K562 (cell line): ENCODE results near the gene TRUB2. TPM values are rescaled to one million over a fixed set of nuclear protein-coding genes. Genes with fewer than 3 reads are reported as not detected.

ENCODE experiments used
- ATAC-seq: fragments of 200-7000 bp; cut with Tn5 transposase; 3 replicates; pipeline ENCODE4 v1.9.1; 2020; ENCODE audit warnings: moderate library complexity
- BruUV-seq: library from RNA; stranded (reverse); fragments of 400-500 nt; replicated peaks from 2 replicates; lab custom pipeline; 2021; lab: Mats Ljungman, UMichigan
- CTCF ChIA-PET: fragments of 300-600 bp; formaldehyde crosslinking; extraction: SDS; loops from one replicate; lab custom pipeline; 2021; ENCODE audit warnings: low intra/inter-chr PET ratio; lab: Yijun Ruan, JAX
- POLR2A ChIA-PET: fragments of 300-600, 350-650 bp; sonication (Branson Sonifier 250); formaldehyde crosslinking; extraction: SDS; loops from one replicate; lab custom pipeline; 2021; ENCODE audit warnings: antibody characterized with exemption, inconsistent platforms; lab: Yijun Ruan, JAX
- DNase-seq, 4 experiments: peaks; one replicate each; pipeline versions ENCODE4 v3.0.0 to v3.0.0-alpha.2; 2011 to 2018; ENCODE audit warnings: low spot score in 3 of 4, mixed read lengths in 3 of 4; ENCODE audit errors: extremely low read depth in 1 of 4
- FAIRE-seq: peaks from 2 replicates; lab custom pipeline; 2011; peaks lifted over from hg19 to GRCh38; lab: Jason Lieb, UNC
- H2AFZ ChIP-seq: 2 replicates; pipeline ENCODE4 v1.6.0; 2011; ENCODE audit warnings: low read depth, low read length, control low read depth, inconsistent platforms
- H3K27ac ChIP-seq: fragments of 200-600 bp; 3 replicates; pipeline ENCODE4 v1.8.0; 2011; ENCODE audit warnings: low read depth, mild to moderate bottlenecking, control low read depth, inconsistent platforms, low read length, moderate library complexity, mixed read lengths; ENCODE audit errors: extremely low read depth
- H3K27me3 ChIP-seq, 2 experiments: fragments of 300-600 bp in 1 of 2; 2 replicates in 1 of 2; 3 replicates in 1 of 2; pipeline versions ENCODE4 v1.6.0 to v1.8.0; 2011; ENCODE audit warnings: inconsistent platforms in 2 of 2, low read length in 2 of 2, mild to moderate bottlenecking in 1 of 2, mixed read lengths in 1 of 2, moderate library complexity in 1 of 2; ENCODE audit not compliant: control insufficient read depth in 2 of 2, insufficient read depth in 2 of 2
- H3K36me3 ChIP-seq: fragments of 300-600 bp; 3 replicates; pipeline ENCODE4 v1.8.0; 2011; ENCODE audit warnings: mild to moderate bottlenecking, low read length, inconsistent platforms; ENCODE audit not compliant: control insufficient read depth, insufficient read depth
- H3K4me1 ChIP-seq, 2 experiments: fragments of 200-600 bp in 1 of 2; replicated peaks in 1 of 2; 2 replicates in 1 of 2; 3 replicates in 1 of 2; pipeline versions ENCODE4 v1.5.1 to v1.8.0; 2011; ENCODE audit warnings: inconsistent platforms in 2 of 2, low read length in 2 of 2, mild to moderate bottlenecking in 1 of 2, mixed read lengths in 1 of 2, moderate library complexity in 1 of 2; ENCODE audit not compliant: control insufficient read depth in 2 of 2, insufficient read depth in 2 of 2
- H3K4me2 ChIP-seq: 2 replicates; pipeline ENCODE4 v1.6.1; 2011; ENCODE audit warnings: low read length, control low read depth, inconsistent platforms, mixed read lengths; ENCODE audit not compliant: insufficient read depth
- H3K4me3 ChIP-seq: fragments of 200-600 bp; sonication (generic), shearing (Covaris generic); 2 replicates; pipeline ENCODE4 v1.5.1; 2016; ENCODE audit warnings: control low read depth, inconsistent platforms
- H3K79me2 ChIP-seq: fragments of 200-600 bp; 3 replicates; pipeline ENCODE4 v1.8.0; 2011; ENCODE audit warnings: low read length, inconsistent platforms; ENCODE audit not compliant: control insufficient read depth, insufficient read depth
- H3K9ac ChIP-seq, 2 experiments: 2 replicates each; pipeline versions ENCODE4 v1.6.0 to v1.6.1; 2011; ENCODE audit warnings: low read depth in 2 of 2, low read length in 2 of 2, control low read depth in 1 of 2, inconsistent platforms in 1 of 2, mild to moderate bottlenecking in 1 of 2, mixed read lengths in 1 of 2; ENCODE audit not compliant: insufficient read depth in 1 of 2
- H3K9me1 ChIP-seq: one replicate; pipeline ENCODE4 v1.6.0; 2011; ENCODE audit warnings: inconsistent platforms, mild to moderate bottlenecking, low read length, moderate library complexity; ENCODE audit not compliant: control insufficient read depth, insufficient read depth
- H3K9me3 ChIP-seq: replicated peaks from 2 replicates; pipeline ENCODE4 v1.5.1; 2011; ENCODE audit warnings: low read depth, low read length, inconsistent platforms; ENCODE audit not compliant: control insufficient read depth, insufficient read depth
- H4K20me1 ChIP-seq: replicated peaks from 2 replicates; pipeline ENCODE4 v1.6.1; 2011; ENCODE audit warnings: low read length, inconsistent platforms, mixed read lengths; ENCODE audit not compliant: control insufficient read depth, insufficient read depth
- BDP1 ChIP-seq: IDR thresholded peaks from 3 replicates; pipeline ENCODE4 v1.6.1; 2011; ENCODE audit not compliant: insufficient read length, insufficient read depth
- COPS2 ChIP-seq: fragments of 450-650 bp; conservative IDR thresholded peaks from 2 replicates; pipeline ENCODE4 v1.6.1; 2016; ENCODE audit warnings: mild to moderate bottlenecking, moderate library complexity
- EP300 ChIP-seq: IDR thresholded peaks from 2 replicates; pipeline ENCODE4 v1.6.1; 2012; ENCODE audit warnings: low read length, improper control_type of control experiment
- FOXJ2 ChIP-seq: fragments of 200-800 bp; sonication (Bioruptor generic); IDR thresholded peaks from 2 replicates; pipeline ENCODE4 v1.6.1; 2016; ENCODE audit warnings: missing genetic modification characterization, missing compliant biosample characterization
- GTF2E2 ChIP-seq: fragments of 200-800 bp; sonication (Bioruptor generic); IDR thresholded peaks from 2 replicates; pipeline ENCODE4 v1.6.1; 2016; ENCODE audit warnings: missing genetic modification characterization, missing compliant biosample characterization
- GTF2F1 ChIP-seq: IDR thresholded peaks from 2 replicates; pipeline ENCODE4 v1.6.1; 2011; ENCODE audit warnings: low read depth, low read length, improper control_type of control experiment
- HNRNPK ChIP-seq: fragments of 200-400 bp; formaldehyde crosslinking; IDR thresholded peaks from one replicate; pipeline ENCODE4 v1.6.1; 2018; ENCODE audit warnings: mild to moderate bottlenecking, low read depth, low read length; ENCODE audit not compliant: poor library complexity, severe bottlenecking
- KDM4B ChIP-seq, 2 experiments: fragments of 450-650 bp in 1 of 2; sonication (generic) in 1 of 2; IDR thresholded peaks; 2 replicates each; pipeline ENCODE4 v1.6.1; 2016 to 2017; ENCODE audit warnings: borderline replicate concordance in 2 of 2, antibody characterized with exemption in 1 of 2, low read depth in 1 of 2, mild to moderate bottlenecking in 1 of 2
- KLF10 ChIP-seq: fragments of 250-450 bp; sonication (Bioruptor Pico); IDR thresholded peaks from 2 replicates; pipeline ENCODE4 v1.6.1; 2021; ENCODE audit warnings: matching md5 sums
- NELFE ChIP-seq: IDR thresholded peaks from 2 replicates; pipeline ENCODE4 v1.6.1; 2011; ENCODE audit warnings: mild to moderate bottlenecking; ENCODE audit not compliant: insufficient read depth, insufficient read length
- PHTF2 ChIP-seq: fragments of 250-450 bp; sonication (Bioruptor Pico); IDR thresholded peaks from 2 replicates; pipeline ENCODE4 v1.5.0; 2021; ENCODE audit warnings: mild to moderate bottlenecking
- POLR2AphosphoS5 ChIP-seq: IDR thresholded peaks from 2 replicates; pipeline ENCODE4 v1.6.1; 2011; ENCODE audit warnings: mild to moderate bottlenecking, low read depth, low read length, moderate library complexity; ENCODE audit not compliant: control insufficient read depth, insufficient read depth
- PYGO2 ChIP-seq: fragments of 450-650 bp; IDR thresholded peaks from 2 replicates; pipeline ENCODE4 v1.6.1; 2016; ENCODE audit warnings: mild to moderate bottlenecking, missing genetic modification characterization, moderate library complexity, missing compliant biosample characterization
- RAD21 ChIP-seq, 2 experiments: fragments of 250-450 bp in 1 of 2; fragments of 450-650 bp in 1 of 2; sonication (Bioruptor Pico) in 1 of 2; formaldehyde crosslinking in 1 of 2; IDR thresholded peaks in 1 of 2; conservative IDR thresholded peaks in 1 of 2; 2 replicates each; pipeline versions ENCODE4 v1.4.0 to v1.8.0; 2020 to 2022; ENCODE audit warnings: mild to moderate bottlenecking in 2 of 2, moderate library complexity in 1 of 2
- RFX5 ChIP-seq: IDR thresholded peaks from 2 replicates; pipeline ENCODE4 v1.6.1; 2011; ENCODE audit warnings: low read depth, mild to moderate bottlenecking, improper control_type of control experiment, low read length
- SIN3B ChIP-seq: fragments of 450-650 bp; IDR thresholded peaks from 2 replicates; pipeline ENCODE4 v1.6.1; 2017; ENCODE audit warnings: low read depth, mild to moderate bottlenecking, moderate library complexity
- SIRT6 ChIP-seq: IDR thresholded peaks from one replicate; pipeline ENCODE4 v1.6.1; 2012; ENCODE audit warnings: low read depth, mild to moderate bottlenecking, control low read depth, inconsistent platforms, low read length, moderate library complexity
- SRSF7 ChIP-seq: fragments of 200-400 bp; formaldehyde crosslinking; optimal IDR thresholded peaks from 2 replicates; pipeline ENCODE3; 2017; ENCODE audit warnings: mild to moderate bottlenecking, low read depth, low read length
- TSC22D4 ChIP-seq: fragments of 450-650 bp; IDR thresholded peaks from 2 replicates; pipeline ENCODE4 v1.6.1; 2016; ENCODE audit warnings: missing genetic modification characterization, missing biosample characterization, control low read depth
- ZNF121 ChIP-seq: sonication (generic); formaldehyde crosslinking; conservative IDR thresholded peaks from 2 replicates; pipeline ENCODE4 v1.8.0; 2022; ENCODE audit warnings: missing genetic modification reagents
- ZNF551 ChIP-seq: fragments of 250-450 bp; sonication (Bioruptor Pico); IDR thresholded peaks from 2 replicates; pipeline ENCODE4 v1.5.0; 2021; ENCODE audit warnings: mild to moderate bottlenecking, moderate library complexity
- WGBS: fragments of 100-300 bp; shearing (Covaris generic); methylation state at CpG from one replicate; pipeline ENCODE4 v1.1.6; 2016; ENCODE audit warnings: low coverage, mixed read lengths; ENCODE audit not compliant: insufficient coverage; ENCODE audit errors: missing lambda C conversion rate; 5-methylcytosine and 5-hydroxymethylcytosine counted together
- in situ Hi-C: fragments of 300-500 bp; cut with MboI; formaldehyde crosslinking; loops from 4 replicates; pipeline ENCODE4 v1.15.0; 2018; ENCODE audit warnings: inconsistent platforms, mixed read lengths
- intact Hi-C: fragments of 100-400 bp; cut with micrococcal nuclease; formaldehyde crosslinking; loops from 2 replicates; pipeline ENCODE4 v1.14.2; 2022
- polyA plus RNA-seq, 8 experiments: library from polyadenylated mRNA; depleted of rRNA in 4 of 8; stranded (reverse) in 5 of 8; unstranded in 3 of 8; fragments of >200 nt; fragmentation: Nextera tagmentation in 2 of 8; fragmentation: Illumina TruSeq in 1 of 8; extraction: Ambion mirVana in 2 of 8; extraction: Trizol in 1 of 8; gene quantifications; 2 replicates each; pipeline versions ENCODE4 v1.2.1 to v1.2.3, GENCODE V29; 2011 to 2014; ENCODE audit warnings: inconsistent platforms in 1 of 8, missing spikeins in 1 of 8
- total RNA-seq, 7 experiments: library from RNA; depleted of rRNA in 6 of 7; stranded (reverse); fragments of >200 nt in 6 of 7; fragmentation: Illumina TruSeq in 2 of 7; extraction: Trizol in 2 of 7; gene quantifications; 2 replicates each; pipeline versions ENCODE4 v1.2.1 to v1.2.3, GENCODE V29; 2011 to 2021; ENCODE audit warnings: low replicate concordance in 1 of 7
- TF ChIP-seq, protein P1 (sequence below): fragments of 250-450 bp; sonication (Bioruptor Pico); IDR thresholded peaks from 2 replicates; pipeline ENCODE4 v1.5.0; 2021
- TF ChIP-seq, protein P2 (sequence below), 2 experiments: fragments of 450-650 bp in 1 of 2; sonication (generic) in 1 of 2; formaldehyde crosslinking in 1 of 2; IDR thresholded peaks in 1 of 2; conservative IDR thresholded peaks in 1 of 2; 2 replicates each; pipeline versions ENCODE4 v1.6.1 to v1.8.1; 2016 to 2023; ENCODE audit warnings: mild to moderate bottlenecking in 2 of 2, moderate library complexity in 2 of 2, inconsistent platforms in 1 of 2, missing genetic modification reagents in 1 of 2

The TRUB2 gene
- total and polyA plus RNA-seq, 9 of the 15 experiments (the other 6 are each of a cell fraction or from before 2014, with no cell fraction given): 9.3 to 110 (median 63.0) TPM

DNA sequence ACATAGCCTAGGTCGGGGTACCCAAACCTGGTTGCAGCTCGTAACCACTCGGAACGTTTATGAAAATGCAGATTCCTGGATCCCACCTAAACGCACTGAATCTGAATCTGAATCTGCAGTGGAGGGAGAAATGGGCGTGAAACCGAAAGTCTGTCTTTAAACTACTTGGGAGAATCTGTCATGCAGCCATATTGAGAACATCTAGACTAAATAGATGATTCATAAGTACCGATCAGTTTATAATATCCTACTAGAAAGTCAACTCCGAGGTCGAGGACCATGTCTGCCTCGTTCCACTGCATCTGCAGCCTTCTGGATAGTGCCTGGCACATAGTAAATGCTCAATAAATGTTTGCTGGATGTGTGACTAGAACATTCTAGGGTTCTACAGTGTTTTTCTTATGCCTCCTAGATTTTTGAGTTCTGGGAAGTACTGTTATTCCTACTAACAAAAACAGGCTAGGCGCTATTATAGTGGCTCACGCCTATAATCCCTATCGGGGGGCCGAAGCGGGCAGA is 1.0 kb upstream of the TRUB2 start:
- BruUV-seq: no TSS peak
- DNase-seq (peak in 1 of 4 experiments; percentile 22), ATAC-seq (no peak), FAIRE-seq (no peak)
- peaks cover 68% of the 10 kb centered on the region for H3K36me3 ChIP-seq
- no peaks in the 10 kb centered on the region for H3K9me3 ChIP-seq
- in situ Hi-C loops: loop anchor here (5.0 to 10.0 kb wide), 2 partner anchors 1349 to 1562 kb away; no protein-coding TSS in a partner anchor
- H3K4me2 ChIP-seq: peak overlapping the region; percentile 97
- intact Hi-C loops: no loop called here
- CTCF ChIA-PET: no interaction called here
- H3K79me2 ChIP-seq: peaks cover 49% of the 10 kb centered on the region
- H3K27ac ChIP-seq: peak overlapping the region; percentile 94
- peaks cover 8 to 19% of the 10 kb centered on the region in 2 experiments for H3K4me1 ChIP-seq
- POLR2A ChIA-PET: interaction anchor here (0.6 to 3.7 kb wide), 5 partner anchors 12 to 335 kb away, joined by 3 to 51 read pairs (median 3); no protein-coding TSS in a partner anchor
- peak overlapping the region; percentile 67 for H3K4me3 ChIP-seq
- WGBS: 4% methylated on average over 16 of the region's 16 CpGs
- H2AFZ ChIP-seq: peak overlapping the region; percentile 99
- H3K9ac ChIP-seq: peak overlapping the region; percentile 92 to 93
- H3K9me1 ChIP-seq: no peaks in the 10 kb centered on the region
- H4K20me1 ChIP-seq: no peaks in the 10 kb centered on the region
- H3K27me3 ChIP-seq: no peaks in the 10 kb centered on the region
- TF ChIP-seq TSC22D4 (tag): no peak
- TF ChIP-seq ZNF551 (CRISPR knock-in tag): no peak
- TF ChIP-seq EP300: no peak
- TF ChIP-seq POLR2AphosphoS5: no peak
- TF ChIP-seq ZNF121 (CRISPR knock-in tag): no peak
- no peak for TF ChIP-seq SIN3B
- no peak for TF ChIP-seq COPS2
- TF ChIP-seq RFX5: no peak
- no peak for TF ChIP-seq PHTF2
- no peak for TF ChIP-seq BDP1
- TF ChIP-seq, protein P1, sequence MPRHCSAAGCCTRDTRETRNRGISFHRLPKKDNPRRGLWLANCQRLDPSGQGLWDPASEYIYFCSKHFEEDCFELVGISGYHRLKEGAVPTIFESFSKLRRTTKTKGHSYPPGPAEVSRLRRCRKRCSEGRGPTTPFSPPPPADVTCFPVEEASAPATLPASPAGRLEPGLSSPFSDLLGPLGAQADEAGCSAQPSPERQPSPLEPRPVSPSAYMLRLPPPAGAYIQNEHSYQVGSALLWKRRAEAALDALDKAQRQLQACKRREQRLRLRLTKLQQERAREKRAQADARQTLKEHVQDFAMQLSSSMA (CRISPR knock-in tag): no peak
- no peak for TF ChIP-seq HNRNPK
- TF ChIP-seq, protein P2, sequence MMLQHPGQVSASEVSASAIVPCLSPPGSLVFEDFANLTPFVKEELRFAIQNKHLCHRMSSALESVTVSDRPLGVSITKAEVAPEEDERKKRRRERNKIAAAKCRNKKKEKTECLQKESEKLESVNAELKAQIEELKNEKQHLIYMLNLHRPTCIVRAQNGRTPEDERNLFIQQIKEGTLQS (IDR thresholded peaks at IDR 0.05): no peak
- TF ChIP-seq, protein P2 (CRISPR knock-in tag; conservative IDR thresholded peaks at IDR 0.05): no peak; the same call in 1 of the 2 replicates
- TF ChIP-seq FOXJ2 (tag): no peak
- no peak for TF ChIP-seq KLF10 (CRISPR knock-in tag)
- no peak for TF ChIP-seq GTF2E2
- TF ChIP-seq KDM4B (IDR thresholded peaks at IDR 0.05; ENCODE audit: borderline replicate concordance in 2 of 2, low read depth in 1 of 2): no peak
- TF ChIP-seq SIRT6: no peak
- 0 out of 2 replicates have a peak, but pooled peaks have one; percentile 0 for TF ChIP-seq GTF2F1
- TF ChIP-seq SRSF7: no peak
- TF ChIP-seq PYGO2 (tag): peak; percentile 6; the same call in 1 of the 2 replicates
- TF ChIP-seq RAD21 (CRISPR knock-in tag; conservative IDR thresholded peaks at IDR 0.05 in 1 of 2, IDR thresholded peaks at IDR 0.05 in 1 of 2): peak in 1 of 2 experiments; percentile 0; a peak in 1 of 4 replicates
- no peak for TF ChIP-seq NELFE
